ENCODE results near the gene PATJ. TPM values are rescaled to one million over a fixed set of nuclear protein-coding genes. Genes with fewer than 3 reads are reported as not detected.

Gene PATJ
- total and polyA plus RNA-seq, 2 of the 13 experiments (the other 11 are each of a cell fraction or from before 2014, with no cell fraction given) = 6.2 to 16.8 TPM

GRCh38 chr1:61869691-61870109 lies 127.4 kb downstream of the PATJ start:
- Histone ChIP-seq H3K27me3 (ENCODE audit: control insufficient read depth in 1 of 2, insufficient read depth in 2 of 2, low read length in 2 of 2) (no peaks in the 10 kb centered on the region), H3K9me3 (ENCODE audit: low read length) (peaks cover 5% of the 10 kb centered on the region), H2AFZ (ENCODE audit: low read length) (no peak overlapping the region), H3K9ac (ENCODE audit: insufficient read depth, low read depth, low read length) (no peak overlapping the region), H3K36me3 (replicated peaks in 1 of 2; ENCODE audit: control insufficient read depth in 1 of 2, insufficient read depth in 2 of 2, low read length in 2 of 2) (peaks cover 0 to 10% of the 10 kb centered on the region in 2 experiments; a peak in 3 of 5 replicates), H3K27ac (ENCODE audit: extremely low read length, insufficient read depth, low read length) (no peak overlapping the region), H4K20me1 (ENCODE audit: insufficient read depth, low read length) (no peaks in the 10 kb centered on the region), H3K4me1 (ENCODE audit: insufficient read depth, low read length) (no peaks in the 10 kb centered on the region), H3K79me2 (ENCODE audit: insufficient read depth, low read length) (no peaks in the 10 kb centered on the region), H3K4me3 (replicated peaks in 1 of 3; ENCODE audit: insufficient read depth in 1 of 3, low read depth in 2 of 3, low read length in 3 of 3) (no peak overlapping the region), H3K4me2 (ENCODE audit: low read depth, low read length) (no peak overlapping the region)
- ChIA-PET CTCF (ENCODE audit: low intra/inter-chr PET ratio, low total read pairs) (no interaction called here), POLR2A (no interaction called here)
- no TSS peak for BruUV-seq (replicated peaks)
- in situ Hi-C loops (cut with HindIII; ENCODE audit: extremely low pct_ligation_motif_present, low pct_unique_long_range_greater_than_20kb) = no loop called here
- FAIRE-seq = no peak
- ATAC-seq = no peak
- no peak for DNase-seq (ENCODE audit: low spot score)
- intact Hi-C loops (cut with micrococcal nuclease; ENCODE audit: unreplicated experiment) = no loop called here
- 78% methylated on average over 4 of the region's 14 CpGs for WGBS (ENCODE audit: low lambda C conversion rate)
- TF ChIP-seq BATF2 (CRISPR knock-in tag; IDR thresholded peaks at IDR 0.05) = no peak
- TF ChIP-seq FOSL2 (CRISPR knock-in tag; IDR thresholded peaks at IDR 0.05) = no peak

- peaks cover 0 to 3% of the 10 kb centered on the region in 2 experiments; a peak in 1 of 5 replicates for H3K36me3 ChIP-seq (replicated peaks in 1 of 2; ENCODE audit: control insufficient read depth in 1 of 2, insufficient read depth in 2 of 2, low read length in 2 of 2)
- no peak for DNase-seq (ENCODE audit: low spot score)
- POLR2A ChIA-PET = no interaction called here
- no peaks in the 10 kb centered on the region for H4K20me1 ChIP-seq (ENCODE audit: insufficient read depth, low read length)
- CTCF ChIA-PET (ENCODE audit: low intra/inter-chr PET ratio, low total read pairs) = no interaction called here
- no peak overlapping the region for H2AFZ ChIP-seq (ENCODE audit: low read length)
- TF ChIP-seq ZNF546 (CRISPR knock-in tag; conservative IDR thresholded peaks at IDR 0.05) (no peak), ZNF782 (CRISPR knock-in tag; IDR thresholded peaks at IDR 0.05; ENCODE audit: borderline replicate concordance) (no peak), ZSCAN25 (CRISPR knock-in tag; IDR thresholded peaks at IDR 0.05) (no peak), ZNF292 (CRISPR knock-in tag; IDR thresholded peaks at IDR 0.05; ENCODE audit: borderline replicate concordance, low read depth) (no peak)
- H3K9ac ChIP-seq (ENCODE audit: insufficient read depth, low read depth, low read length) = no peak overlapping the region
- intact Hi-C loops (cut with micrococcal nuclease; ENCODE audit: unreplicated experiment) = no loop called here
- FAIRE-seq = no peak
- no peaks in the 10 kb centered on the region for H3K27me3 ChIP-seq (ENCODE audit: control insufficient read depth in 1 of 2, insufficient read depth in 2 of 2, low read length in 2 of 2)
- no peaks in the 10 kb centered on the region for H3K4me1 ChIP-seq (ENCODE audit: insufficient read depth, low read length)
- WGBS (ENCODE audit: low lambda C conversion rate) = 93% methylated on average over 3 of the region's 3 CpGs
- H3K4me3 ChIP-seq (replicated peaks in 1 of 3; ENCODE audit: insufficient read depth in 1 of 3, low read depth in 2 of 3, low read length in 3 of 3) = no peak overlapping the region
- no peak overlapping the region for H3K27ac ChIP-seq (ENCODE audit: extremely low read length, insufficient read depth, low read length)
- ATAC-seq = no peak
- no peak overlapping the region for H3K4me2 ChIP-seq (ENCODE audit: low read depth, low read length)
- H3K79me2 ChIP-seq (ENCODE audit: insufficient read depth, low read length) = no peaks in the 10 kb centered on the region
- no TSS peak for BruUV-seq (replicated peaks)
- peaks cover 5% of the 10 kb centered on the region for H3K9me3 ChIP-seq (ENCODE audit: low read length)
- in situ Hi-C loops (cut with HindIII; ENCODE audit: extremely low pct_ligation_motif_present, low pct_unique_long_range_greater_than_20kb) = no loop called here
These were observed 129.9 kb downstream of the PATJ start for GRCh38 chr1:61872206-61872605.
